Measurements from ENCODE around the gene SND1.

Gene SND1

DNA sequence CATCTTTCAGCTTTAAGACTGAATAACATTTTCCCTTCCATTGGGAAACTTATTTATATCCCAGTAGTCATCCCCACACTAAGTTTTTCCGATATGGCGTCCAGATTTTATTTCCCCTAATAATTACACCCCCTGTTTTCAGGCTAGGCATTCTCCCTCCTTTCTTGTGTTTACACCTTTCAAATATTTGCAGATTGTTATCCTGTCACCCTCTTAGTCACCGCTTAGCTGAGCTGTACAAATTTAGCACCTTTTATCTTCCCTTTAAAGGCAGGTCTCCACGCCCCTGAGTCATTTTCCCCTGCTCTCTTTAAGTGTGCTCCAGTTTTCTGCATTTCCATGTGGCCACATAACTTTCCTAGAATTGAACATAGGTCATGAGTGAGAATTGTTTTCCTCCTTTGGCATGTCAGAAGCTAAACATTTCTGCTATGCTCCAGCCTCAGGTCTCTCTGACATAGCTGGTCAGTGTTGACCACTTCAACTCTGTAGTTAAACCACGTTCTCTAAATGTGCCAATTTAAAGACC, 331.9 kb downstream of the SND1 start:
- FAIRE-seq (no peak), DNase-seq (ENCODE audit: low spot score) (no peak)

DNA sequence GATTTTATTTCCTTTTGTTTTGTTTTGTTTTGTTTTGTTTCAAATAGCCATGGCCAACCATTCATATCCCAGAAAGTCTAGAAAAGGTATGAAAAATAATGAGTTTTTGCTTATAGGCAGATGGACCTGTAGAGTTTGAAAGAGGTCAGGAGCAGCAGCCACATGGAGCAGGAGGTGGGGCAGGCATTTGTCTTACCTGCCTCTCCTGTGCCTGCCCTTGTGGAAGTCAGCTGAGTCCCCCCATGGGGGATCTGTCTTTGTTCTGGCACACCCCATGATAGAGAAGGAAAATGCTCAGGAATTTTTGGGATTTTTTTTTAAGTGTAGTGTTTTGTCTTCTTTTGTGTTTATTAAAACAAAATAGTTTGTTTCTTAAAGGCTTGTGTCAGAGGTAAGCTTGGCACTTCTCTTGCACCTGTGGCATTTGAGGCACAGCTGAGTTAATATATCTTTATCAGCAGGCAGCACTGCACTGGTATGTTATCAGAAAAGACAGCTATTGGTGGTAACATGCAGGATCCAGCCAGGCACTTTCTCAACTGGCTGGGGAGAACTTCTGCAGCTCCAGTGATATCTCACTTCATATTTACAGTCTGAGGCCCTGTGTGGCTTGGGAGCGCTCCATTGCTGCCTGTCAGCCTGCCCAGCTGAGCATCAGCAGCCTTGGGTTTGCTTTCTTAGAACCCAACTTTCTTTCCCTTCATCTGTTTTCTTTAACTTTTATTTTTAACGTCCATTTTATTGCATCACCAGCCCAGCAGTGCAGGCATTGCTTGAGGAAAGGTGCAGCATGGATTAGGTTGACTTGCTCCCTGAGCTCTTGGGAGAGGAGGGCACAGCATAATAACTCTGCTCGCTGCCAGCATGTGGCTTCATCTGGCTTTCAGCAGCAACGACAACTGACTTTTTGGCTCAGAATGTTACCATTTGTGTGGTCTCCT, 334.9 kb downstream of the SND1 start:
- DNase-seq (ENCODE audit: low spot score) (no peak), FAIRE-seq (no peak)

DNA sequence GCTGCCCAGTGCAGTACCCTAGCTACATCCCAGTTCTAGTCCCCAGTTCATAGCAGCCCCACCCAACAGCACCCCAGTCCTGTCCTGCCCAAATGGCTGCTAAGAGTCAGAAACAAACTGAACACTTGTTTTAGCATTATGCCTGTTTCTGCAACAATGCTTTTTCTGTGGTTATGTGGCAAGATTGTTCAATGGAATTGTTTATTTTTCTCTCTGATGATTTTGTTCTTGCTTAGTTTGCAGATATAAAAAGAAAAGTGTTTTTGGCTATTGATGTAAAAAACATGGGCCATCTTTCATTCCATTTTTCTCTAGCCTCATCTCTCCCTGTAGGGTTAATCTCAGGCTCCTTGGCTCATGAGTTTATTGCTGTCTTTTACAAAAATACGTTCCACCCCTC, 336.8 kb downstream of the SND1 start:
- no peak for FAIRE-seq
- DNase-seq (ENCODE audit: low spot score): no peak

DNA sequence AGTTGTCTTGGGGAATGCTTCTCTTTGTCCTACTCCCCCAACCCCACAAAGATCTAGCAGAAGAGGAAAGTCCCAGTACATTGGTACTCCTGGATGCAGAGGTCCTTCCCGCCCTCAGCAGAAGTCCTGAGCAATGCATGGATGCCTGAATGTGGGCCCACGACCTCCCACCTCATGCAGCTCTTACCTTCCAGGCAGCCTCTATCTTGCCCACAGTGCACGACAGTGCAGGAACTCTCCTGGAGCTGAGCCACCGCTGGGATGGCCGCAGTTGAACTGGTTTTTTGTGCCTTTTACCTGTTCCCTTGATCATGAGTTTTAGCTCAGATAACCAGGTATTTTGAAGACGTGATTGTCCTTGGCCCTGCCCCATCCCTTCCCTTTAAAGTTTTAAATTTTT, 341.3 kb downstream of the SND1 start:
- FAIRE-seq (no peak), DNase-seq (ENCODE audit: low spot score) (no peak)

DNA sequence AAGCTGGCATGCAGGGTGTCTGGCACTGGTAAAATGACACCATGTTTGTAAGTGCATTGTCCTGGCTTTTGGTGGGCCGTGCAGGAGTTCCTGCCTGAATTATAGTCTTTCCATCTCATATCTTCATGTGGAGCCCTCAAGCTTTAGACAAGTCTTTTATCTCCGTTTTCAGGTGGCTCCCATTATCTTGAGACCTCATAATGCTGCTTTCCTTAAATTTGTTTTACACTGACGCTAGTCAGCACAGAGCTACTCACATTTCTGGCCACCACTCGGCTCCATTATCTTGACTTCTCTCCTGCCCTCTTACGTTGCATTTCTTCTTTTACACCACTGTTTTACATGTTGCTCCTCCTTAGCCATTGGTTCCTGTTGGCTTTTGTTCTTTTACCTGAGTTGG, 342.0 kb downstream of the SND1 start:
- no peak for DNase-seq (ENCODE audit: low spot score)
- no peak for FAIRE-seq

DNA sequence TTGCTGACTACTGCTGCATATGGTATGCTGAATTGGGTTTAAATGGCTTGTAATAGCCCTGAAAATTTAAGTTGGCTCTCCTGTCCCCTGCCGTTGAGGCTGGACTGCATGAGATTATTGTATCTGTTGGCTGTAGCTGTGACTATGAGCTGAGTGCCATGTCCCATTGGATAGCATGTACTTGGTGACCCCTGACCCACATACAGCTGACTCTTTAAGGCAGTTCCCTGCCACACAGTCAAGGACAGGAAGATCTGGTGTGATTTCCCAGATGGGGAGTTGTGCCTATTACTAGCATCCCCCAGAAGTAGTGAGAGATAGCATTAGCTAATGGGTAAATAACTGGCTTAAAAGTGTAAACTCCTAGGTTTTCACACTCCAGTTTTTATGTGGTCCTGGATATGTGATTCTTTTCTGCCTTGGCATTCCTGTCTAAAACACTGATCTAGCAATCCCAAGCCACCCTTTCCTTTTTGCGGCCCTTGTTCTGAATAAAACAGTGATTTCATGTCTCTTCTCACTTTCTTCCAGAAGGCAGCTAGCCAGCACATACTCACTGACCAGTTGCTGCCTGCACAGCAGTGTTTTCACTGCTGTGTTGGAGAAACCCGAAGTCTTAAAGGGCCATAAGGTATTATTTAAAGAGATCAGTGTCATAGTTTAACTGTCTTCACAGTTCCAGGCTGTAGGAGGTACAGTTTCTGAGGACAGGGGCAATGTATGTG, 343.3 kb downstream of the SND1 start:
- DNase-seq (ENCODE audit: low spot score): no peak
- no peak for FAIRE-seq

DNA sequence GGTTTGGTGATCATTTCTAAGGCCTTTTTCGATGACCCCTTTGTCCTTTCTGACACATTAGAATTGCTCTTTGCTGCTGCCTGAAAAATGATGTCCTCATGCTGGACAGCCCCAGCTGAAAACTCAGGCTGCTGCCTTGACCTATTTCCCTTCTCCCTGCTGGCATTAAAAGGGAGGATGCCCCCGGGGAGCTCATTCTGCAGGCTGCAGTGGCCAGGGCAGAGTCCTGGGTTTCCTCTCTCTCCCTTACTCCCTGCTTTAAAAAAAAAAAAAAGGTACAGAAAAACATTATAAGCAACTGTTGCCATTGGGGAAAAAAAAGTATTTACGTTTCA, 343.9 kb downstream of the SND1 start:
- DNase-seq (ENCODE audit: low spot score): no peak
- FAIRE-seq: no peak

DNA sequence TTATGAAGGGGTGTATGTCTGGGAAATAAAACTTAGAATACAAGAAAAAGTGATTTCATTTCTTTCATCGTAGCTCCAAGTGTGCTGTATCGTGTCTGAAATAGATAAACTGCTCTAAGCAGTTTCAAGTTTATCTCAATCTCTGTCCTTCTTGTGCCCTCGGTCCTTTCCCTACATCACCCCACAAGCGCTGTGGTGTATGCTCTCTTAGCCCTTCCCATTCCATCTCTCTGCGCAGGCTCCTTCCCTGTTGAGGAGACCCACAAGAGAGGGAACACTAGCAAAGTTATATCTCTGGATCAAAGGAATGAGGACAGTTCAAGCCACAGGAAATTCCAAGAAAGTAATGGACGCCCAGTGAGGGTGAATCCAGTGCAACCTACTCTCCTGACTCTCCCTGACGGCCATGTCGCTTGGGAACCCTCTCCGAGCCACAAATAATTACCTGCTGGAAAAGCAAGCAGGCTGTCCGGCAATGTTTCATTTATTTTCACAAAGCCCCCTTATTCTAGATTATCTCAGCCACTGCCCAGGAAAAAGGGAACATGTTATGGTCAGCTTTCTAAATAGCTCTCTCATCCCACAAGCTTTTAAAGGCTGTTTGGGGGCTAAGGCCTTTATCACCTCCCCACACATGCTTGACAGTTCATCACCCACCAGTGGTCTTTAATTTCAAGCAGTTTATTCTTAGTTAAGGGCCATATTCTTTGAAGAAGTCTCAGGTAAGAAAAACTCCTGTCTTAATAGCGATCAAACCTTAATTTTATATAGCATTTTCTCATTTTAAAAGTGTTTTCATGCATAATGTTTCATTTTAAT, 344.5 kb downstream of the SND1 start:
- FAIRE-seq (no peak), DNase-seq (ENCODE audit: low spot score) (no peak)

DNA sequence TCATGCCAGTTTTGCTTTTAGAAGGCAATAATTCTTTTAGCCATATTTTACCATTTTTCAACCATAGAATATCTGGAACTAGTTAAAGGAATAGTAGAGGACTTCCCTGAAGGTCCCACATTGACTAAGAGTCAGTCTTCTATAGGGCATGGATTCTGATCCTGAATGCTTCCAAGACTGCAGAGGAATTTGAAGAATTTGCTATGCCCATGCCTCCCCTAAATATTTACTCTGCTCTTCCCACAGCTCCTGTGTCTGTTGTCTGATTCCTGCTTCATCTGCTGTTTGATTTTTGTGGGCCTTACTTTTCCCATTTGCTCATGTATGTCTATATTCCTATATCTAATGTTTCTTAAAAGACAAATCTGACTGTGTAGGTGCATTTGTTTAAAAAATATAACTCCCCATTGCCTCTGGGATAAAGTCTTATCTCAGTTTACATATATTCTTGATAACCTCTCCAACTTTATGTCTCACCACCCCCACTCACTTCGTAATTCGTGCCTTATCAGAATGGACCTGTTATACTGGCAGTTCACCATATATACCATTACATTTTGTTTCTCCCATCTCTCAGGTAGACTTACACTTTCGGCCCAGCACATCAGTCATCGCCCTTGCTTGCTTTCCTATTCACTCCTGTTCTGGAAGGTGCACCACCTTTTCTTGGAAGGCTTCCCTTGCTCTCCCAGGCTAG, 345.4 kb downstream of the SND1 start:
- FAIRE-seq (no peak), DNase-seq (ENCODE audit: low spot score) (no peak)

DNA sequence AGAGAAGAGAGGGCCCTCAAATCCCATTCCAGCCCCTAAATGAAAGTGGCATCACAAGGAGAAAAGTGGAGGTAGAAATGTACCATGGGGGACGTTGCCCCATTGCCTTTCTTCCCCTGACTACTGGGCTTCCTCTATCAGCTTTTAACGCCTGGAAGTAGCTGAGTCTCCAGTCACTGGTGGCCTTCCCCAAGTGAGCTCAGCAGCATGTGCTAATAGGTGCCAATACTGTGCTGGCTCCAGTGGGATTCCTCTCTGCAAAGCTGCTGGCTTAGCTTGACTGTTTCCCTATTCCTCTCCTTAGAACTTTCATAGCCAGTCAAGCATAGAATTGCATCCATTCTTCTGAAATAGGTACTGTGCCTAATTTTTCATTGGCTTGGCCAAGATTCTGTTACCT, 346.7 kb downstream of the SND1 start:
- FAIRE-seq (no peak), DNase-seq (ENCODE audit: low spot score) (no peak)

DNA sequence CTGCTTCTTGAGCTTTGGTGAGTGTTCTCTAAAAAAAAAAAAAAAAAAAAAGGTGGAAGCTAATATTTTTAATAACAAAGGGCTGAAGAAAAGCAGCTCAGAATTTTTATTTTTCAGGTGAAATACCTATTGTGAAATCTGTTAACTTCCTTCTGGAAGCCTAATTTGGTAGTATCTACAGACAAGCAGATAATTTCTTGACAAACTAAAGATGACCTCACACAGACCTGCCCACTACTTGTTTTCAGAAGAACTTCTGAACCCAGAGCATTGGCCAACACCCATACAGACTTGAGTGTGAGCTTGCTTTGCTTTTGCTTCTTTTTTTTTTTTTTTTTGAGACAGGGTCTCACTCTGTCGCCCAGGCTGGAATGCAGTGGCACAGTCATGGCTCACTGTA, 348.1 kb downstream of the SND1 start:
- FAIRE-seq: no peak
- no peak for DNase-seq (ENCODE audit: low spot score)

DNA sequence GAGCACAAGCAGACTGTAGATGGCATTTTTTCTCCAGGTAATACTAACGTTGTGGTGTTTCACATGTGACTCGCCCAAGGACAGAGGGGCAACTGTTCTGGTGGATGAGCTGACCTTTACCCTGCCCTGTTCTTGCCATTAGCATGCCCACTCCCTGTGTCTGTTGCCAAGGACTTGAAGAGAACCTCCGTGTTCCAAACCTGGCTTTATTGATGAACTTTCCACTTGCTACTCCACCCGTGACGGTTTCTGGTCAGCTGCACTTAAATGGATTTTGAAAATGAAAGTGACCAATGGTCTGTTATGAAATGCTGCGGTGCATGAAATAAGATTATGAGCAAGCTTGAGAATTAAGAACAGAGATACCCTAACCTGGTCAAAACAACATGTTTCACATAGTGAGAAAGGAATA, 348.9 kb downstream of the SND1 start:
- FAIRE-seq: no peak
- no peak for DNase-seq (ENCODE audit: low spot score)

DNA sequence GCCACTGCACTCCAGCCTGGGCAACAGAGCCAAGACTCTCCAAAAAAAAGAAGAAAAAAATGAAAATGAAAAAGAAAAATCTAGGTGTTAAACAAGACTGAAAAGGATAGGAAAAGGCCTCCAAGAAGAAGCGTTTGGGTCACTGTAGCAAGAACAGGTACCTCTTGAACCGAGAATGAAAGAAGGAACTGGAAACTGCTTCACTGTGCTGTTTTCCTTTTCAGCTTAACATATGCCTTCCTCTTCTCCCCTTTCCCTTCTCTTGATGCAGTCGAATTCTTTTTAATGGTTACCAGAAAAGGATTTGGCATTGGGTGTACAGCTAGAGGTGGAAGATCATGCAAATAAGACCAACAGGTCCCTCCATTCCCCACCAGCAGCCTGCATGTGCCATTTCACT, 351.2 kb downstream of the SND1 start:
- no peak for DNase-seq (ENCODE audit: low spot score)
- no peak for FAIRE-seq

DNA sequence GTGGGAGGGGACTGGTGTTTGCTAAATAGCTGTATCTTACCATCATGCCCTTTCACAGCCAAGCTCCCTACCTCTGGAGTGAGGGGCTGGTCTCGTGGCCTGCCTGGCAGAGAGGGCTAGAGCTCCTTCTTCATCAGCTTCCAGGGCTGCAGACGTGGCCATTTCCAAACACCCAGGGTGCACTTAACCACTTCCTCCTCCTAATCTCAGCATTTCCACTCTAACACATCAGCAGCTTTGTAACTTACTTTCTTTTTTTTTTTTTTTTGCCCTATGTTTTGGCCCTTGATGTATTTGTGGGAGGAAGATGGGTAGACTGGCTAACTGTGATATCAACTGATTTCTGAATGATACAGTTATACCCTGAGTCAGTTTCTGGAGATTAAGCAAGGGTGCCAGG, 351.8 kb downstream of the SND1 start:
- no peak for FAIRE-seq
- no peak for DNase-seq (ENCODE audit: low spot score)

DNA sequence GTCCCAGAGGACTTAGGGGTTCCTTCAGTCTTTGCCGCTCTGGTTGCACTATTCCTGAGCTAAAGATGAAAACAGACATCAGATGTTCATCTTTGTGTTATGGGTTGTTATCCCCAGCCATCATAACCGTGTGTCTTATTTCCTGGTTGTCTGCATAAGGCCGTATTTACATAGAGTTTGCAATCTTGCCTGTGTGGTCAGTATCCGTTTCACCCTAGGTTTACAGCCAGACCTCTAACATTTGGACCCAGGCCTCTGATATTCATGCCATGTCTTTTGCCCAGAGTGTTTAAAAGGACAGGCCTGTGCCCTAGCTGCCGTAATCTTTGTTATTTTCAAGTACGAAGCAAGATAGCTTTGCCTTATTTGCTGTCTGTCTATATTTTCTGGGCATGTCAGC, 352.6 kb downstream of the SND1 start:
- FAIRE-seq (no peak), DNase-seq (ENCODE audit: low spot score) (no peak)

DNA sequence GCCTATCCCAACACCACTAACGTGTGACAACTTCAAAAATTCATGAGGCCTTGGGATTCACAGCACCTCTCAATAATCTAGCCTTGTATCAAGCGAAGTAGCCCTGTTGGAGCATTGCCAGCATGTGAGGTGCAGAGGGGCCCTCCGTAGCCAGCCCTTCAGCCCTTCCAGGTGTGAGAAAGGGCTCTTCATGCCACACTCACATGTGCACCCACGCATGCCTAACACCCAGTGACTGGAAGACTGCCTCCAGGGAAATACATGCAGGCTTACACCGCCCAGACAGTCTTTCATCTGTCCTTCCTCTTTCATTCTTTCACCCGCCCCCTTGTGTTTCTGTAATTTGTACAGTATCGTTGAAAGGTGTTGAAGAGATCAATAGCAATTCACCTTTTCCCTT, 353.1 kb downstream of the SND1 start:
- DNase-seq (ENCODE audit: low spot score) (no peak), FAIRE-seq (no peak)

DNA sequence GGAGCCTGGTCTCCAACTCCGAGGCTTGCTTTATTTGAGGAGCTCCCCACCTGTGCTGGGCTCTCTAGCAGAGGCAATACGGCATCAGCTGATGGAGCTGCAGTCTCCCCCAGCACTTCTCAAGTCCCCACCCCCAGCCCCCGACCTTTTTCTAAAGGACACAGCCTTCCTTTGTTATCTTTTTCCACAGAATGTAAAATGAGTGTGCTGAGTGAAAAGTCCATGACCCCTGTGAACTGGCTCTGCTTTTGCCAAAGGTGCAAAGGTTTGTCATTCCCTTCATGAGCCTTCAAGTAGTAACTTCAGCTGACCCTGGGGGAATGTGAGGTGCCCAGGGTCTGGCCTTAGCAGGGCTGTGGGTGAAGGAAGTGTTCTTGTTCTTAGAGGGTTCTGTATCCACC, 353.8 kb downstream of the SND1 start:
- DNase-seq (ENCODE audit: low spot score): no peak
- FAIRE-seq: no peak

DNA sequence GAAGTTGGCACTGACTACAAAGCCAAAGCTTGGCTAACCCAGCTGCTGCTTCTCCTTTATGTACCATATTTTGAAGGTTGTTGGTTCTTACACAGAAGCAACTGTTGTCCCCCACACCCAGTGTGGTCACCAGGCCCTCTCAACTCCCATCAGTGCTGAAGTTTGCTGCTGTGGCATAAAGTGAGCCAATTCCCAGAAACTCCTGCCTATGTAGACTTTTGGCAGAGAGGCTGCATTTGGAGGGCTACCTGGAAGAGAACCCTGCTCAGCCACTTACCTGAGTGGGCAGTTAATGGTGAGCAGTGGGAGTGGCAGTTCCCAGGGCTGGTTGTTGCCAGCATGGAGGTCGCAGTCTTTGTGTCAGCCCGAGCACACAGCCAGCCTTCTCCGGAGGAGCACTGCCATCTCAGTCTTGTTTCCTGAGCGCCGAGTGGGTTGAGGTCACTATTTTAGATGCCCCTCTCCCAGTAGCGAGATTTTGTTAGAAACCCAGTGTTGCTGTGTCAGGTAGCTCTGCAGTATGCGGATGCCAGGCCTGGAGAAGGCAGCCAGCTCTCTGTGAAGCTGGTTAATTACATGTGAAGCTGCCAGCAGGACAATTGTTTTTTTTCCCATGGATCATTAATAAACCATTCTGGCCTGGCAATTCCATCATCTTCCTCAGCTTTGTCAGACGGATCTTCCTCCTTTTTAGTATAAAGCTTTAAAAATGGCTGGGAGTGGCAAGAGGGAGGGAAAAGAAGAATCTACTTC, 354.7 kb downstream of the SND1 start:
- DNase-seq (ENCODE audit: low spot score): no peak
- FAIRE-seq: no peak

DNA sequence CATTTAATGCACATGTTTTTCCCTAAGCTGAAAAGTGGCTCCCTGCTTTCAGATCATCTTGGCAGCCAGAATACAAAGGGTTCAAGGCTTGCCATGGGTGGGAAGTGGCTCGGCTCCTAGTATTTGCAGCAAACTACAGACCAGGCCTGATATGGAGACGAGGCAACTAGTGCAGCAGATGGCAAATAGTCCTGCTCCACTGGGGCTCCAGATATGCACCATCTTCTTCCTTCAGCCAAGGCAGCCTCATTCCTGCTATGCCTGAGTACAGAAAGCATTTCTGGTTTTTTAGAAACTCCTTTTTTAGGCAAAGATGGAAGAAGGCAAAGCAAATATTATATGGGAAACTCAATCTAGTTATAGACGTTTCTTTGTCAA, 355.3 kb downstream of the SND1 start:
- FAIRE-seq (no peak), DNase-seq (ENCODE audit: low spot score) (no peak)

DNA sequence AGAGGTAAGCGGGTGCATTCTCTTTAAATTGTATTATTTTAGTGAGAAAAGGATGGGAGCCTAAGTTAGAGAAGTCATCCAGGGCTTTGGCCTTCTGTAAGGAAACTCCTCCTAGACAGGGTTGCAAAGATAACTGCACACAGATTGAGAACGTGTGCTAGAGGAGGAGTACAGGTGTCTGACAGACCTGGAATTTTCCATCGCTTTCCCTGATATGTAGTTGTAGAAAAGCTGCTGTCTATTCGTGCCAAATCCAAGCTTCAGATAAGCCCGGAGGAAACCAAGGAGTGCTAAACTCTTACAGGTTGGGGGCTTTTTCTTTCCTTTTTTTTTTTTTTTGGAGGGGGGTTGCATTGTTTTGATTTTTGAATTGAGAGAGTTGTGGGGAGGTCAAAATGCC, 356.1 kb downstream of the SND1 start:
- no peak for DNase-seq (ENCODE audit: low spot score)
- FAIRE-seq: no peak

DNA sequence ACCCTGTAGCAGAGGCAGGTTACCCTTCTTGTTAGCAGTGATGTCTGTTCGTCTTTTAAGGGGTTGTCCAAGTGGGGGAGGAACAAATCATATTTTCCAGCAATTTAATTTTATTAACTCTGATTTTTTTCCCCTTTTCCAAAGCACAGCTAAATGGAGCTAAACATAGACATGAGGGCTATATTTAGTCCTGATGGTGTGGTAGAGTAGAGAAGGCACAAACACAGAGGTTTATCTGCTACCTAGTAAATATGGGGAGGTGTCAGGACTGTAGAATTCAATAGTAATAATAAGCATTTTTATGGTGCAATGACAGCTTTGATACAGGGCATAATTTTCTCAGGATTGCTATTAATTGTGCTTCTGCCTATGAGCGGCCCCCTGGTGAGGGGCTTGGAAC, 356.8 kb downstream of the SND1 start:
- FAIRE-seq (no peak), DNase-seq (ENCODE audit: low spot score) (no peak)
